ENCODE measurements around the gene EBF4.

- TF ChIP-seq GATA1 (IDR thresholded peaks at IDR 0.05; ENCODE audit: low read depth, low read length) (no peak), POLR2A (IDR thresholded peaks at IDR 0.05; ENCODE audit: low read length) (no peak)
Measured at GRCh38 chr20:2691127-2691526, 1.5 kb upstream of the EBF4 start.
